C1 segment of cervical spinal cord (tissue), 14 donors: ENCODE measurements around the gene OR4E1.
"Not testable (repeated sequence)": the region's sequence is repeated elsewhere in the genome, so short reads cannot be mapped to it uniquely, and the experiment has no call there.

ENCODE experiments used
- DNase-seq, 14 donors: peaks; one replicate each; lab custom pipeline; 2025; lab: John Stamatoyannopoulos, UW

OR4E1 gene

DNA sequence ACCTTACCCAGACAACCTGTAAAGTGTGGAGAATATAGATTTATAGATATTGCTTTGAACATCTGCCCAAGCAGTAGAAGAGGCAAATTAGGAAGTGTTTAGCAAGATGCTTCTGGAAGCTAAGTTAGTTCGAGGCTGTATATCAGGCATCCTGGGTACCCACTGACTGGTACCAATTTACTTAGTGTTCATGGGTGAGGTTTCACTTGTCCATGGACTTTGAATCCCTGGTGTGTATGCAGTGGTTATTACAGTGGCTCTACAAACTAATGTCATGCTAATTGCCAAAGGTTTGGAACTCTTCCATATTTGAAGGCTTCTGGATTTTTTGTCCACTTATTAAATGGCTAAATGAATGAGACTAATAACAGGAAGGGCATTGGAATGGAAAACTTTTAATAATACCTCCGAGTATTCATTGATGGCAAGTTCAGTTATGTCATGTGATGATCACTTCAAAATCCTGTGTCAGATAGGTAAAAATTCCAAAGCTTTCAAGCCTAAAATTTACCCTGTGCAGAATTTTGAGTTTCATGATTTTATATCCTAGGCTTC lies 20.2 kb downstream of the OR4E1 start, which contains the start of gene OR4E2:
OR4E2 (plus strand) TSS at position 505 of the 555 bp plus-strand sequence. CDS start 11,248 bp downstream, outside the sequence.
- DNase-seq, result no peak

DNA sequence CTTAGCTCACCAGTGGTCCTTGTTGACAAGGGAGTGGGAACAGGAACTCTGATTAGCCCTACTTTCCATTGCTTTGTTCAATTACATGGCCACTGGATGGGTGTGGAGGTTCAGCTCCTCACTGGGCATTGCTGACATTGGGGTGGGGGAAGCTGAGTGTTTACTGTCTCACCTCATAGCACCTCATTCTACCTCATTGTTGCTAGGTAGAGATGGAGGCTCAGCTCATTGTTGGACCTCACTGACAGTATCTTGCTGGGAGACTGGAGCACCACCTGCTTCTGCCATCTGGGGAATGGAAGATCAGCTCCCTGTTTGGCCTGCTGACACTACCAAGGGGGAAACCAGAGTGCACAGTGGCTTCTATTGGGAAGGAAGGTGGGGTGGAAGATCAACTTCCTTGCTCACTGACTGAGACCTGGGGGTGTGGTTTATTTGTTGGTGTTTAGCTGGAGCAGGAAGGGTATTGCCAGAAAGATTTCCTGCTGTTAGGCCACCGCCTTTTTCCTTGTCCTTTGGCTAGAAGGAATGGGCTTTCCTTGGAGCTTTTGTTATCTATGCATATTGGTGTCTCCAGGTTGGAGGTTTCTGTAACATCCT lies 21.3 kb downstream of the OR4E1 start:
- DNase-seq, result peak in 1 of 14 donors; percentile 70

DNA sequence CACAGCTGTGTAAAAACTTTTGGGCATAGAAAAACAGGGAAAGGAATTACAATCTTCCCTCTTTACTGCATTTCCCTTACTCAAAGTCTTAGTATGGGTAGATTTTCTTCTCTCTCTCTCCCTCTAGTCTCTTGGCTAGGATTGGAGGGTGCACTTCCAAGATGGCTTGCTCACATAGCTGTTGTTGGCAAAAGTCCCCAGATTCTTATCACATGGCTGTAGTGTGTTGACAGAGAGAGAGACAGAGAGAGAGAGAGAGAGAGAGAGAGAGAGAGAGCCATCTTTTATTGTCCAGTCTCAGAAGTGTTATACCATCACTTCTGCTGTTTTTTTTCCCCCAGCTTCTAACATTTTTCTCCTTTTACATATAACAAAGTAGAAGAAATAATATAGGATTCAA lies 26.2 kb downstream of the OR4E1 start:
- no peak for DNase-seq

DNA sequence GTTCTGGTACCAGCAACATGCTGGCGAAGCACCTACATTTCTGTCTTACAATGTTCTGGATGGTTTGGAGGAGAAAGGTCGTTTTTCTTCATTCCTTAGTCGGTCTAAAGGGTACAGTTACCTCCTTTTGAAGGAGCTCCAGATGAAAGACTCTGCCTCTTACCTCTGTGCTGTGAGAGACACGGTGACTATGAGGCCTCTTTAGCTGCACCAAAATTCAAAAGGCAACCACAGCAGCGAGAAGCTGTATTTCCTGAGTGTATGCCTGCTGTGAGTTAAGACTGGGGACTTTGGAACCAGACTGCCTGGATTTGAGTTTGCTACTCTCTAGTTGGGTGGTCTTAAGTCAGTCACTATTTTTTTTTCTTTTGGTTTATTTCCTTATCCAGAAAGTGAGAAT lies 30.2 kb downstream of the OR4E1 start:
- no peak for DNase-seq

DNA sequence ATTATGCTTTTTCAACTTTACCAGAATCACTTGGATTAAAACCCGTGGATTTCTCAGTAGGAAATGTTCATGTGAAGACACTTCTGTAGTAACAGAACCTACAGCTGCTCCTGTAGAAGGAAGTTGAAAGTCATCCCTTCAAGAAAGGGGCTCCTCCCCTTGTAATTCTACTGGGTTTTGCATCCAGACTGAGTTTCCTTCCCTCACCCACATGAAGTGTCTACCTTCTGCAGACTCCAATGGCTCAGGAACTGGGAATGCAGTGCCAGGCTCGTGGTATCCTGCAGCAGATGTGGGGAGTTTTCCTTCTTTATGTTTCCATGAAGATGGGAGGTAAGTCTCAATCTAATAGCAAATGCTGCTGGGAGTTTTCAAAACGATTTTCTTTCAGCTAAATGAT lies 30.9 kb downstream of the OR4E1 start:
- DNase-seq, result no peak

DNA sequence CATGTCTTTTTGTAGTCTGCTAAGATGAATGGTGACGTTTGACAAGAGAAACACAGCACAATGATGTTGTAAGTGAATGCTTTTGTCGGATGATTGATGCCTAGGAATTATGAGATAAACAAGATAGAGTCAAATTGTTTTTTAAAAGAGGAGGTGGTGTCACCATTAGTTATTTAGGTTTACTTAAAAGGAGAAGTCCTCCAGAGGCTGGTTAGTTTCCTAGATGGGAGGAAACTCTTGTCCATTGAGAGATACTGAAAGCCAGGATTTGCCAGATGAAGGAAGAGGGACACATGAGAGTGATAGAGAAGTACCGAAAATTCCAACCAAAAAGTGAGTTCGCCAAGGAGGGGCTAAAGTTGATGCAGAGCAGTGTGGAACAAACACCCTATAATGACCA lies 38.8 kb downstream of the OR4E1 start, which contains the start of gene OR10G2:
OR10G2 (minus strand) TSS at position 101 of the 400 bp plus-strand sequence; CDS start at position 3, 98 bp downstream.
- DNase-seq, result no peak

DNA sequence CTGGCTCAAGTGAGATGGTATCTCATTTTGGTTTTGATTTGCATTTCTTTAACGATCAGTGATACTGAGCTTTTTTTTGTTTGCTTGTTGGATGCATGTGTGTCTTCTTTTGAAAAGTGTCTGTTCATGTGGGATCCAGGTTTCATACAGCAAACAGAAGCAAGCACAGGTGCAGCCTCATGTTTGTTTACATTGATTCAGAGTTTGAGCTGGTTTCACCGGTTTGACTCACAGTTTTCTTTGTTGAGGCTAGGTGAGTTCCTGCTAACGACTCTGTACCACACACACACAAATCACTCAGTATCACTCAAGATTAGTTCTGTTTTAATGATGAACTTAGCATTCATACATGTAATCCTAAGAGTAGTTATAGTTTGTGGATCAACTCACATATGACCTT lies 42.5 kb downstream of the OR4E1 start:
- no peak for DNase-seq

DNA sequence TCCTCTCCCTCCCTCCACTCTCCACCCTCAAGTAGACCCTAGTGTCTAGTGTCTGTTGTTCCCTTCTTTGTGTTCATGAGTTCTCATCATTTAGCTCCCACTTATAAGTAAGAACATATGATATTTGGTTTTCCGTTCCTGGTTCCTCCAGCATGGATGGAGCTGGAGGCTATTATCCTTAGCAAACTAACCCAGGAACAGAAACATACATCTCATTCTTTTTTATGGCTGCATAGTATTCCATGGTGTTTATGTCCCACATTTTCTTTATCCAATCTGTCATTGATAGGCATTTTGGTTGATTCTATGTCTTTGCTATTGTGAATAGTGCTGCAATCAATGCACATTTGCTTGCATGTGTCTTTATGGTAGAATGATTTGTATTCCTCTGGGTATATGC lies 43.1 kb downstream of the OR4E1 start:
- not testable (repeated sequence) for DNase-seq

DNA sequence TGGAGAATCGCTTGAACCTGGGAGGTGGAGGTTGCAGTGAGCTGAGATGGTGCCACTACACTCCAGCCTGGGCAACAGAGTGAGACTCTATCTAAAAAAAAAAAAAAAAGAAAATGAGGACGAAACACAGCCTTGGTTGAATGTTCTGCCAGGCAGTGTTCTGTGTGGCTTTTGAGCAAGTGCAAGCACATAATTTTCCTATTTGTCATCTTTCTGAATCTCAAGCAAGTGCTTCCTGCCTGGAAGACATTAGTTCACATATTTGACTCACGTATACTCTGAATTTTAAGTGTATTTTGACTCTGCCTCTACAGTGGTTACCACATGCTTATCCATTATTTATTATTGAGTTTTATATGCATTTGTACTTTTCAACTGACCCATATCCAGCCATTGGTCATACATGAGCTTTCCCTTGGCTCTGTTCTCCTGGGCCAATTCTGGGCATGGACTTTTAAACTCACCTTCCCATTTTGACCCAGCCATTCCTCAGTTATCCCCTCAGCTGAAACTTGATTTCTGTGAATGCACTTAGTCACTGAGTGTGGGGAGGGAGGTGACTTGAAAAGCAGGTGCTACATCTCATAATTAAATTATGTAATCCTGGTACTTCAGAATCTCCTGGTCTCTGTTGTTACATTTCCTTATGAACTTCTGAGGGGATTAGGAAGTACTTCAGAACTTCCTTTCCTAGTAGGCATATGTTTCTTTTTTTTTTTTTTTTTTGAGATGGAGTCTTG lies 47.0 kb downstream of the OR4E1 start:
- no peak for DNase-seq
